Osteoblast (primary cell): ENCODE results near the gene CUX1. TPM values are rescaled to one million over a fixed set of nuclear protein-coding genes. Genes with fewer than 3 reads are reported as not detected.

Experiments used
- DNase-seq: peaks from one replicate; pipeline ENCODE4 v3.0.0; 2011; ENCODE audit warnings: low spot score, mixed read lengths; ENCODE audit not compliant: insufficient read length; ENCODE audit errors: missing footprints
- H2AFZ ChIP-seq: 2 replicates; pipeline ENCODE4 v1.6.0; 2011; ENCODE audit warnings: mild to moderate bottlenecking, low read length
- H3K27ac ChIP-seq: 2 replicates; pipeline ENCODE4 v1.5.1; 2011; ENCODE audit warnings: mild to moderate bottlenecking, low read depth, low read length, moderate library complexity
- H3K27me3 ChIP-seq: 2 replicates; pipeline ENCODE4 v1.6.0; 2012; ENCODE audit warnings: mild to moderate bottlenecking, control low read depth, inconsistent platforms, low read length, moderate library complexity; ENCODE audit not compliant: insufficient read depth
- H3K36me3 ChIP-seq: 2 replicates; pipeline ENCODE4 v1.5.1; 2011; ENCODE audit warnings: mild to moderate bottlenecking, low read length, control low read depth, moderate library complexity; ENCODE audit not compliant: insufficient read depth
- H3K4me1 ChIP-seq: 2 replicates; pipeline ENCODE4 v1.5.1; 2011; ENCODE audit warnings: mild to moderate bottlenecking, low read length, control low read depth, moderate library complexity; ENCODE audit not compliant: insufficient read depth
- H3K4me2 ChIP-seq: 2 replicates; pipeline ENCODE4 v1.6.0; 2011; ENCODE audit warnings: mild to moderate bottlenecking, low read length; ENCODE audit not compliant: insufficient read depth
- H3K4me3 ChIP-seq: fragments of 200-600 bp; sonication (generic); 3 replicates; pipeline ENCODE4 v1.5.1; 2012; ENCODE audit warnings: mild to moderate bottlenecking, low read length, inconsistent platforms; ENCODE audit not compliant: insufficient read depth
- H3K79me2 ChIP-seq: 2 replicates; pipeline ENCODE4 v1.6.0; 2012; ENCODE audit warnings: mild to moderate bottlenecking, low read length, control low read depth, inconsistent platforms; ENCODE audit not compliant: insufficient read depth
- H3K9me3 ChIP-seq: 2 replicates; pipeline ENCODE4 v1.5.1; 2011; ENCODE audit warnings: low read depth, low read length, control low read depth
- H4K20me1 ChIP-seq: 2 replicates; pipeline ENCODE4 v1.6.0; 2012; ENCODE audit warnings: mild to moderate bottlenecking, low read length, control low read depth; ENCODE audit not compliant: insufficient read depth
- CTCF ChIP-seq: IDR thresholded peaks from 2 replicates; pipeline ENCODE4 v1.5.1; 2011; ENCODE audit warnings: mild to moderate bottlenecking, low read depth, low read length, moderate library complexity; ENCODE audit errors: extremely low read depth
- total RNA-seq: library from RNA; depleted of rRNA; stranded (reverse); fragments of >200 nt; gene quantifications from 2 replicates; pipeline ENCODE4 v1.2.3, GENCODE V29; 2012

CUX1 gene
- total RNA-seq, 1 donor = 41.6 TPM

- Histone ChIP-seq H3K4me3 (no peak overlapping the region), H2AFZ (no peak overlapping the region), H3K79me2 (no peaks in the 10 kb centered on the region), H3K4me1 (no peaks in the 10 kb centered on the region), H3K27me3 (no peaks in the 10 kb centered on the region), H3K9me3 (no peaks in the 10 kb centered on the region), H3K27ac (no peak overlapping the region), H4K20me1 (peaks cover 25% of the 10 kb centered on the region), H3K36me3 (no peaks in the 10 kb centered on the region), H3K4me2 (no peak overlapping the region)
- peak; percentile 44 for DNase-seq
- TF ChIP-seq CTCF = no peak
Observed at GRCh38 chr7:101995121-101995520, 177.7 kb downstream of the CUX1 start.

DNA sequence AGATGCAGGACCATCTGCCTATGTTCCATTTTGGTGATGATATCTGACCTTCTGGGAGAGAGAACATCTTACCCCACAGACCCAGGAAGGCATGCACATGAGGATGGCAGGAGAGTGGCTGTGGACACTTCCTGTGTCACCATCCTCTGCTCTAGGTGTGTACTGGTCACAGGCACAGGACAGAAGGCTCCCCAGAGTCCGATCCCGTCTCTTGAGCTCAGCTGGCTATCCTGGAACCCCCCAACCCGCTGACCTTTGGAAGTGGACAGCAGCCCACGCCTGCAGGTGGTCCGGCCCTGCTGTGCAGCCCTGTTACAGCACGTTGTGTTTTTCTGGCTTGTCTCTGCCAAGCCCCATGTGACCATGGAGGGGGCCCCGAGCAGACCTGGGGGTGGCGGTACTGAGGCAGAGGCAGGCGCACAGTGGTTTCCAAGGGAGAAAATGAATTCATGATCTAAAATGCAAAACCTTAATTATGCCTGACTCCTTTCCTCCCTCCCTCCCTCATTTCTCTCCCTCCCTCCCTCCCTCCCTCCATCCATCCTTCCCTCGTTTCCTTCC, 178.8 kb downstream of the CUX1 start:
- no peak overlapping the region for H3K4me2 ChIP-seq
- H3K36me3 ChIP-seq = no peaks in the 10 kb centered on the region
- H3K27ac ChIP-seq = no peak overlapping the region
- H3K4me1 ChIP-seq = no peaks in the 10 kb centered on the region
- H3K4me3 ChIP-seq = no peak overlapping the region
- H3K9me3 ChIP-seq = no peaks in the 10 kb centered on the region
- DNase-seq = peak; percentile 18
- no peaks in the 10 kb centered on the region for H3K27me3 ChIP-seq
- H4K20me1 ChIP-seq = peaks cover 36% of the 10 kb centered on the region
- H2AFZ ChIP-seq = no peak overlapping the region
- no peak for TF ChIP-seq CTCF
- H3K79me2 ChIP-seq = no peaks in the 10 kb centered on the region

- H2AFZ ChIP-seq = no peak overlapping the region
- H3K4me2 ChIP-seq = no peak overlapping the region
- TF ChIP-seq CTCF = no peak
- no peaks in the 10 kb centered on the region for H3K4me1 ChIP-seq
- no peaks in the 10 kb centered on the region for H3K36me3 ChIP-seq
- H3K27ac ChIP-seq = no peak overlapping the region
- H4K20me1 ChIP-seq = peaks cover 36% of the 10 kb centered on the region
- no peaks in the 10 kb centered on the region for H3K27me3 ChIP-seq
- DNase-seq = no peak
- no peak overlapping the region for H3K4me3 ChIP-seq
- no peaks in the 10 kb centered on the region for H3K79me2 ChIP-seq
- H3K9me3 ChIP-seq = no peaks in the 10 kb centered on the region
Observed at GRCh38 chr7:101996876-101997275, 179.4 kb downstream of the CUX1 start.

DNA sequence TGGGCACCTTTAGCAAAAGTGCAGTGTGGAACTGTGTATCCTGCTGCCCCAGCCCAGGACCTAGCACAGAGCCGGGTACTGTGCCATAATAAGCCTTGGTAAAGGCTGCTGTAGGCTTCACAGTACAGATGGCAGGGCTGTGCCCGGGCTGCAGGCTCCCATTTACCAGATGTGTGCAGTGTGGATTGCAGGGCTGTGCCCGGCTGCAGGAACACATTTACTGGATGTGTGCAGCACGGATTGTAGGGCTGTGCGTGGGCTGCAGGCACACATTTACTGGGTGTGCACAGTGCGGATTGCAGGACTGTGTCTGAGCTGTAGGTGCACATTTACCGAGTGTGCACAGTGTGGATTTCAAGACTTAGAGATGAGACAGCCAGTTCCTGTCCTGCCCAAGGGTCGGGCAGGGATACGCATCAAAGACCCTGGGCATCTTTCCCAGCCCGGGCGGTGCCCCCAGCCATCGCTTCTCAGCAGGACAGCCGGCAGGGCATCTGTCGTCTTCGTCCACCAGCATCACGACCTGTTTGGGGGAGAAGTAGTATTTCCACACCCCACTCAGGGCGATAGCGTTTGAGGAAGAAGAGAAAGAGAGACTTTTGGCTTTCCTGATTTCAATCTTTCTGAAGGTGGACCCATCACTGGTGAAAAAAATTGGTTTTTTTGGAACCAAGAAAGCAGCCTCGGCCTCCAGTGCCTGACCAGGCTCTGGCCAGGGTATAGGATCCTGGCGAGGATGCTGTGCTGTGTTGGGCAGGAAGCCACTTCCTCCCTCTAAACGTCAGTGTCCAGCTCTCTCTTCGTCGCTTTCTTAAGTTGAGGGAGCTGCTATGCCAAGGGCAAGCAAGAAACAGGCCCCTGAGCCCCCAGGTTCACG, 180.8 kb downstream of the CUX1 start:
- H3K27ac ChIP-seq = no peak overlapping the region
- no peaks in the 10 kb centered on the region for H3K9me3 ChIP-seq
- H3K4me1 ChIP-seq = no peaks in the 10 kb centered on the region
- no peak overlapping the region for H3K4me3 ChIP-seq
- DNase-seq = peak; percentile 32
- peaks cover 39% of the 10 kb centered on the region for H4K20me1 ChIP-seq
- H3K36me3 ChIP-seq = no peaks in the 10 kb centered on the region
- H3K79me2 ChIP-seq = no peaks in the 10 kb centered on the region
- H3K4me2 ChIP-seq = no peak overlapping the region
- H3K27me3 ChIP-seq = no peaks in the 10 kb centered on the region
- no peak overlapping the region for H2AFZ ChIP-seq
- no peak for TF ChIP-seq CTCF
